Tibial nerve (tissue), 4 donors: ENCODE measurements around the gene PPIF. TPM values are rescaled to one million over a fixed set of nuclear protein-coding genes. Genes with fewer than 3 reads are reported as not detected.

ENCODE experiments used
- DNase-seq, 2 donors: peaks; one replicate each; pipeline ENCODE4 v3.0.0-alpha.2; 2019; ENCODE audit warnings: low spot score in 2 of 2
- H3K27ac ChIP-seq, 4 donors: fragments of 200-600 bp; sonication (generic) in 3 of 4; one replicate each; pipeline ENCODE4 v1.5.1; 2017 to 2019; ENCODE audit warnings: mild to moderate bottlenecking in 1 of 4
- H3K27me3 ChIP-seq, 2 donors: fragments of 200-600 bp; sonication (generic) in 1 of 2; one replicate each; pipeline versions ENCODE4 v1.5.1 to v1.6.0; 2017 to 2019
- H3K36me3 ChIP-seq, 3 donors: fragments of 200-600 bp; sonication (generic); one replicate each; pipeline ENCODE4 v1.5.1; 2018 to 2019
- H3K4me1 ChIP-seq, 4 donors: fragments of 200-600 bp; sonication (generic) in 3 of 4; one replicate each; pipeline ENCODE4 v1.5.1; 2017 to 2019
- H3K4me3 ChIP-seq, 4 donors: fragments of 200-600 bp; sonication (generic) in 3 of 4; one replicate each; pipeline ENCODE4 v1.5.1; 2017 to 2019; ENCODE audit warnings: mild to moderate bottlenecking in 1 of 4, moderate library complexity in 1 of 4
- H3K9me3 ChIP-seq, 4 donors: fragments of 200-600 bp; sonication (generic) in 3 of 4; one replicate each; pipeline ENCODE4 v1.5.1; 2017 to 2019
- CTCF ChIP-seq, 5 experiments: fragments of 200-600 bp in 3 of 5; fragments of 450-650 bp in 2 of 5; sonication (generic) in 3 of 5; IDR thresholded peaks; one replicate each; pipeline ENCODE4 v1.5.1; 2016 to 2019; ENCODE audit warnings: antibody characterized with exemption in 5 of 5, mild to moderate bottlenecking in 3 of 5, moderate library complexity in 2 of 5
- EP300 ChIP-seq, 2 donors: sonication (generic); formaldehyde crosslinking; IDR thresholded peaks; one replicate each; pipeline ENCODE4 v1.6.1; 2017; ENCODE audit warnings: antibody characterized with exemption in 2 of 2, mild to moderate bottlenecking in 1 of 2
- POLR2A ChIP-seq, 2 donors: fragments of 450-650 bp; IDR thresholded peaks; one replicate each; pipeline ENCODE4 v1.6.1; 2017; ENCODE audit warnings: antibody characterized with exemption in 2 of 2, mild to moderate bottlenecking in 2 of 2, moderate library complexity in 2 of 2
- WGBS, 2 donors: methylation state at CpG; one replicate each; pipeline ENCODE4 v1.1.5; 2018; 5-methylcytosine and 5-hydroxymethylcytosine counted together
- total RNA-seq, 4 donors: library from RNA; depleted of rRNA; stranded (reverse); fragments of >200 nt; gene quantifications; one replicate each; pipeline ENCODE4 v1.1.0, GENCODE V29; 2016

The PPIF gene
- total RNA-seq, 4 donors from 2014 or later: 16.6 to 36.0 (median 20.6) TPM

GRCh38 chr10:79326361-79327089 is 20.7 kb upstream of the PPIF start:
- Histone ChIP-seq H3K4me3 (no peak overlapping the region), H3K27ac (no peak overlapping the region), H3K36me3 (no peaks in the 10 kb centered on the region), H3K4me1 (peaks cover 0 to 5% (median 0%) of the 10 kb centered on the region in 4 donors), H3K27me3 (no peaks in the 10 kb centered on the region), H3K9me3 (no peaks in the 10 kb centered on the region)
- TF ChIP-seq EP300 (IDR thresholded peaks at IDR 0.05) (no peak), POLR2A (IDR thresholded peaks at IDR 0.05) (no peak), CTCF (IDR thresholded peaks at IDR 0.05) (no peak)
- no peak for DNase-seq
- WGBS, 2 donors: 97% methylated on average over 3 of the region's 3 CpGs

- no peak overlapping the region for H3K4me3 ChIP-seq
- no peaks in the 10 kb centered on the region for H3K27me3 ChIP-seq
- WGBS, 2 donors: 90 to 91% methylated on average over 7 to 8 of the region's 8 CpGs
- no peak for DNase-seq
- no peaks in the 10 kb centered on the region for H3K9me3 ChIP-seq
- peaks cover 0 to 5% (median 0%) of the 10 kb centered on the region in 4 donors for H3K4me1 ChIP-seq
- no peak for TF ChIP-seq EP300 (IDR thresholded peaks at IDR 0.05)
- no peak for TF ChIP-seq POLR2A (IDR thresholded peaks at IDR 0.05)
- no peak for TF ChIP-seq CTCF (IDR thresholded peaks at IDR 0.05)
- H3K36me3 ChIP-seq: no peaks in the 10 kb centered on the region
- H3K27ac ChIP-seq: no peak overlapping the region
Measured at GRCh38 chr10:79327090-79327457, 20.2 kb upstream of the PPIF start.

GRCh38 chr10:79328147-79328701 is 19.0 kb upstream of the PPIF start:
- H3K36me3 ChIP-seq: no peaks in the 10 kb centered on the region
- no peaks in the 10 kb centered on the region for H3K4me1 ChIP-seq
- no peak overlapping the region for H3K27ac ChIP-seq
- TF ChIP-seq POLR2A (IDR thresholded peaks at IDR 0.05) (no peak), CTCF (IDR thresholded peaks at IDR 0.05) (no peak)
- WGBS, 2 donors: 95% methylated on average over 6 of the region's 6 CpGs
- DNase-seq: no peak
- no peak overlapping the region for H3K4me3 ChIP-seq
- no peaks in the 10 kb centered on the region for H3K27me3 ChIP-seq
- H3K9me3 ChIP-seq: no peaks in the 10 kb centered on the region

GRCh38 chr10:79328737-79329504 is 18.3 kb upstream of the PPIF start:
- H3K4me1 ChIP-seq: no peaks in the 10 kb centered on the region
- no peaks in the 10 kb centered on the region for H3K27me3 ChIP-seq
- H3K9me3 ChIP-seq: no peaks in the 10 kb centered on the region
- H3K36me3 ChIP-seq: no peaks in the 10 kb centered on the region
- WGBS, 2 donors: 94 to 95% methylated on average over 14 of the region's 14 CpGs
- no peak overlapping the region for H3K4me3 ChIP-seq
- no peak for DNase-seq
- no peak overlapping the region for H3K27ac ChIP-seq
- TF ChIP-seq EP300 (IDR thresholded peaks at IDR 0.05) (no peak), CTCF (IDR thresholded peaks at IDR 0.05) (no peak), POLR2A (IDR thresholded peaks at IDR 0.05) (no peak)

- no peak for DNase-seq
Measured at GRCh38 chr10:79329529-79329928, 17.7 kb upstream of the PPIF start.

More at GRCh38 chr10:79329529-79329928, 17.7 kb upstream of the PPIF start:
- no peaks in the 10 kb centered on the region for H3K27me3 ChIP-seq
- no peak overlapping the region for H3K27ac ChIP-seq
- H3K36me3 ChIP-seq: no peaks in the 10 kb centered on the region
- TF ChIP-seq POLR2A (IDR thresholded peaks at IDR 0.05) (no peak), EP300 (IDR thresholded peaks at IDR 0.05) (no peak), CTCF (IDR thresholded peaks at IDR 0.05) (no peak)
- no peaks in the 10 kb centered on the region for H3K4me1 ChIP-seq
- WGBS, 2 donors: 86 to 92% methylated on average over 9 of the region's 9 CpGs
- H3K4me3 ChIP-seq: no peak overlapping the region
- no peaks in the 10 kb centered on the region for H3K9me3 ChIP-seq
